HG03558 (cell line): ENCODE measurements around the gene GALNT17.

ENCODE experiments used
- ATAC-seq: cut with Tn5 transposase; IDR thresholded peaks from one replicate; pipeline ENCODE4 v1.9.1; 2021; ENCODE audit warnings: moderate number of reproducible peaks; ENCODE audit not compliant: unreplicated experiment; ENCODE audit errors: extremely low read depth

GALNT17 gene

GRCh38 chr7:71753236-71753635 is 621.3 kb downstream of the GALNT17 start:
- ATAC-seq: no peak

- no peak for ATAC-seq
Measured at GRCh38 chr7:71753956-71754664, 622.2 kb downstream of the GALNT17 start.

GRCh38 chr7:71754828-71755227 is 622.9 kb downstream of the GALNT17 start:
- no peak for ATAC-seq

GRCh38 chr7:71761336-71761735 is 629.4 kb downstream of the GALNT17 start:
- ATAC-seq: no peak
